HG02588 (cell line): Measurements from ENCODE around the gene SPEN.
"Not testable (repeated sequence)": the region's sequence is repeated elsewhere in the genome, so short reads cannot be mapped to it uniquely, and the experiment has no call there.

Experiments
- ATAC-seq: cut with Tn5 transposase; IDR thresholded peaks from one replicate; pipeline ENCODE4 v1.9.1; 2021; ENCODE audit warnings: mild to moderate bottlenecking, moderate library complexity; ENCODE audit not compliant: unreplicated experiment

The SPEN gene

GRCh38 chr1:15833069-15833679 lies 14.3 kb upstream of the SPEN start:
- ATAC-seq = no peak

DNA sequence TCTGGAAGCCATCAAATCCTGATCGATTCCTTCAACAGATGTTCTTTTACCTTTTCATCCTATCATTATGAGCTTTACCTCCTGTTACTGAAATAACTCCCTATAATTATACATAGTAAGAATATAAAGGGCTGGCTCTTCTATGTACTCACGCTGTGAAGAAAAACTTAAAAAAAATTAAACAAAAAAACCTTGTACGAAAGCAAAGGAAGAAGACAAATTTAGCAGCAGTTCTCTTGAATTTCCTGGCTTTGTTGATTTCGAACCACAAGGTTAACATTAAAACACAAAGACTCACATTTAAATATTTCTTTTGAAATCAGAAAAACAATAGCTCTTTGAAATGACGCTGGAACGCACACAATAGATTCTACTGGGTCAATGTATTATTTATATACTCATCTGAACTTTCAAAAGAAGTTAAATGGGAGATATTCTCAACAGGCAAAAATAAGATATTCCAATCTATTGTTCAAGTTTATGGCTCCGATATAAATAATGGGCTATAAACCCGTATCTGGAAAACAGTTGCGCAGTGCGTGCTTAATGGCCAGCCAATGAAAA lies 13.6 kb upstream of the SPEN start:
- no peak for ATAC-seq

DNA sequence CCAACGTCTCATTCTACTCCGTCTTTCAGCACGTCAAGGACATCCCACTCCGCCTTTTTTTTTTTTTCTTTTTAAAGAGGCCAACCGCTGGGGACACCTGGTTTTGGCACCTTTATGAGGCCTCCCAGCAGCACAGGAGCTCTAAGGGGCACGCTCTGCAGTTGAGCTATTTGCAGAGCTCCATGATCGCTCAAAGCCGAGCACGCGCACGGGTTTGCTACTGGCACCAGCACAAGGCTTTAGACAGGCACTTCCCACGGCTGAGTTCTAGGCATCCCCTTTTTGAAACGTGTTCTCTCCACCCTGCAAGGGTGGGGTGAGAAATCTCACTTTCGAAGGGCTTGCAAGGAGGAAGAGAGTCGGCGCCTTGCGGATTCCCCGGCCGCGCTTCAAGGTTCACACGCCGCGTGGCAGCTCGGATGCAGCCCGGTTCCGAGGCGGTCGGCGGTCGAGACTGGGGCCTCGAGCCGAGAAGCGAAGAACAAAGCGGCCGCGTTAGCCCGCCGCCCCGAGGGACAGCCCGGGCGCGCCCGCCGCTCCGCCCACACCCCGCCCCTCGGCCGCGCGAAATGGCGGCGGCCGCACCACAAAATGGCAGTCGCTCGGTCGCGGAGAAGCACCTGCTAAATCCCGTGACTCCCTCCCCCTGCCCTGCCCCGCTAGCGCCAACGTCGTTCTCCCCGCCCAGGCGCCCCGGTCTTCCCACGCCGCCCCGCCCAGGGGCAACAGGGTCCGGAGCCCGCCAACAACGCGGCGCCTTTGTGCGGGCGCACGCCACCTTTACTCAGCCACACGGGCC lies 12.9 kb upstream of the SPEN start:
- ATAC-seq = peak; percentile 45

DNA sequence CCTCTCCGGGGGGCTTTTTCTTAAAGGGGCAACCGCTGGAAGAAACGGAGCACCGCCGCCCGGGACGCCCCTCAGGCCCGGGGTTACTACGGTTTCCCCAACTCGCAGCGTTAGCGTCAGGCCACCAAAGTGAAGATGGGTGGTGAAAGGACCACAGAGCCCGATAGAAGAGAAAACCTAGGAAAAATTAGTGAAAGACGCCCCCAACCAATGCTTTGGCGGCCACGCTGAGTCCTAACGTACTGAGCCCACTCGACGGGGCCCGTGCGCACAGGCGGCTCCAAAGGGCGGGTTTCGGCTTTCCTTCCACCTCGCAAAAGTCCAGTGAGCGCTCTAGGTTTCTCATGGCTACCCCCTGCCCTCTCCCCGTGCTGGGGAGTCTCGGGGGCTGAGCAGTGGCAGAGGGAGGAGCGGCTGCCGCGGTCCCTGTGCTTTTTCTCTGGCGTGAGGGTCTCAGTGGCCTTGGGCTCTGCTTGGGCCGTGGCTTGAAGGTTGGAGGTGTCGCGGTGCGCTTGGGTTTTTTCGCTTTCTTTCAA lies 12.2 kb upstream of the SPEN start:
- ATAC-seq = peak; percentile 2

DNA sequence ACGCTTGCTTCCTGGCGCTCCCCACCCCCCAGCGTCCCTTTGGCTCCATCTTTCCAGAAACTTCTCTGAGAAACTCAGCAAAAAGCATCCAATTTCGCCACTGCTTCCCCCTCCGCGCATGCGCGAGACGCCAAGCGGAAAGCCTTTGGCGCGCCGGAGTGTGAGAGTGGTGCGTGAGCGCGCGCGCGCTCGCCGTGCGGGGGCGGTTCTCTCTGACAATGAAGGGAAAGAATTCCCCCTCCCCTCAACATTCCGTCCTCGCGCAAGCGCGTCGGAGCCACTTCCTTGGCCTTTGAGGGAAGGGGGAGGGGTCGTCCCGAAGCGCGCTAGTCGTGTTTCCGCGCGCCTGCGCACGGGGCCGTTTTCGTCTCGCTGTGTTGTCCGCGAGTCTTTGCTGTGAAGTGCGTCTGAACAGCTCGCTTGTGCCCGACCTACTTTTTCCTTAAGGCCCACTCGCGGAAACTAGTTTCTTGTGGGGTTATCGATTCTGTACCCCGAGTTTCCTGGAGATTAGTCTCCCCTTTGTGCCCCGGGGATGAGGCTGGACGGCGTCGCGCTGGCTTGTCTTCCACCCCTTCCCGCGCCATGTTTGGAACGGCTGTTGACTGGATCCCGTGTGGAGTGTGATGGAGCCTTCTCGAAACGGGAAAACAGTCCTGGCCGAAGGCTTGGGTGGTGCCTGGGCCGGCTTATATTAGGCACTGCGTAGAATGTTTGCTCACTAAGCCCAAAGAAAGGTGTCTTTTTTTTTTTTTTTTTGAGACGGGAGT lies 11.6 kb upstream of the SPEN start:
- peak; percentile 53 for ATAC-seq

DNA sequence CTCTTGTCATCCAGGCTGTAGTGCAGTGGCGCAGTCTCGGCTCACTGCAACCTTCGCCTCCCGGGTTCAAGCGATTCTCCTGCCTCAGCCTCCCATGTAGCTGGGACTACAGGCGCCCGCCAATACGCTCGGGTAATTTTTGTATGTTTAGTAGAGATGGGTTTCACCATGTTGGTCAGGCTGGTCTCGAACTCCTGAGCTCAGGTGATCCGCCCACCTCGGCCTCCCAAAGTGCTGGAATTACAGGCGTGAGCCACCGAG lies 11.1 kb upstream of the SPEN start:
- not testable (repeated sequence) for ATAC-seq

DNA sequence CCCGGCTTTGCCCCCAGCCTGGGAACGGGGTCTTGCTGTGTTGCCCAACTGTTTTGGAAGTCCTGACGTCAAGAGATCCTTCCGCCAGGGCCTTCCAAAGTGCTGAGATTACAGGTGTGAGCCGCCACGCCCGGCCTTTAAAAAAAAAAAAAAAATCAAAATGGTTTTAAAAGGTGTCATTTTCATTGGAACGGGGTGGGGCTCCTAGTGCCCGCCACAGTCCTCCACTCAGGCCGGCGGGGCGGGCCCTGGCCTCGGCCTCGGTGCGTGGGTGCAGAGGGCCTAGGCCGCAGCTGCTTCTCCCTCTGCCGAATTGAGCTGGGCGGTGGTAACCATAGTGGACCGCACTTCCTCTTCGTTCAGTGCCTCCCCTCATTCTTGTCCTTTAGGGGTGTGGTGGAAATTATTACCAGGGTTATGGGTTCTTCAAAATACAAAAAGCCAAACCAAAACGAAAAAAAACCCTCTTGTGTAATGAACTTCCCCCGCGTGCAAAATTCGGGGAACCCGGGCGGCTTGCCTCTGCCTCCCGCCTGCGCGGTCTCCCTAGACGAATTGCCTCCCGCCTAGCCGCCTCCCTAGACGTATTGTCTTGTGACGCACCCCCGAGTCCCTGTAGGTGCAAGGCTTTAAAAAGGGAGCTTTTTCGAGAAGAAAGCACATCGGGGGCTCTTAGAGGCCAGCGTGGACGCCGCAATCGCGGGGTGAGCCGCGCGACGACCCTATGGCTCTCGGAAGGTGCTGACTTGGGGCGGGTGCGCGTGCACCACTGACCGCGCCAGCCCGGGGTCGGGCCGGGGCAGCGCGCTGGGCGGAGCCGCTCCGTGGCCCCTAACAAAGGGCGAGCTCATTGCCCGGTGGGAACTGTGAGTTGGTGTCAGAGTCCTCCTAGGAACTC lies 10.5 kb upstream of the SPEN start:
- no peak for ATAC-seq

- ATAC-seq = no peak
Measured at GRCh38 chr1:15837931-15838330, 9.6 kb upstream of the SPEN start.

- ATAC-seq = no peak
Measured at GRCh38 chr1:15838721-15839120, 8.8 kb upstream of the SPEN start.

- ATAC-seq = no peak
Measured at GRCh38 chr1:15843826-15844572, 3.5 kb upstream of the SPEN start.

DNA sequence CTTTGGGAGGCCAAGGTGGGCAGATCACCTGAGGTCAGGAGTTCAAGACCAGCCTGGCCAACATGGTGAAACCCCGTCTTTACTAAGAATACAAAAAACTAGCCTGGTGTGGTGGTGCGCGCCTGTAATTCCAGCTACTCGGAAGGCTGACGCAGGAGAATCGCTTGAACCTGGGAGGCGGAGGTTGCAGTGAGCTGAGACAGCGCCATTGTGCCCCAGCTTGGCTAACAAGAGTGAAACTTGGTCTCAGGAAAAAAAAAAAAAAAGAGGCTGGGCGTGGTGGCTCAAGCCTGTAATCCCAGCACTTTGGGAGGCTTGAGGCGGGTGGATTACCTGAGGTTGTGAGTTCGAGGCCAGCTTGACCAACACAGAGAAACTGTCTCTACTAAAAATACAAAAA lies 1.5 kb upstream of the SPEN start:
- ATAC-seq = not testable (repeated sequence)

DNA sequence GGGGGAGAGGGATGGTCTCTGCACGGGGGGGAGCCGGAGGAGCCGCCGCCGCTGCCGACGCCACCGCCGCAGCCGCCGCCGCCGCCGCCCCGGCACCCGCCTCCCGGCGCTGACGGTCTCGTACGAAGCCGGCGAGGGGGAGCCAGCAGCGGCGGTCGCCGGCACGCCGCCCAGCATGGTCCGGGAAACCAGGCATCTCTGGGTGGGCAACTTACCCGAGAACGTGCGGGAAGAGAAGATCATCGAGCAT lies 311 bp downstream of the SPEN start:
- no peak for ATAC-seq

GRCh38 chr1:15848143-15848928 lies 829 bp downstream of the SPEN start:
- ATAC-seq = peak; percentile 17

GRCh38 chr1:15848929-15849774 lies 1.6 kb downstream of the SPEN start:
- no peak for ATAC-seq

DNA sequence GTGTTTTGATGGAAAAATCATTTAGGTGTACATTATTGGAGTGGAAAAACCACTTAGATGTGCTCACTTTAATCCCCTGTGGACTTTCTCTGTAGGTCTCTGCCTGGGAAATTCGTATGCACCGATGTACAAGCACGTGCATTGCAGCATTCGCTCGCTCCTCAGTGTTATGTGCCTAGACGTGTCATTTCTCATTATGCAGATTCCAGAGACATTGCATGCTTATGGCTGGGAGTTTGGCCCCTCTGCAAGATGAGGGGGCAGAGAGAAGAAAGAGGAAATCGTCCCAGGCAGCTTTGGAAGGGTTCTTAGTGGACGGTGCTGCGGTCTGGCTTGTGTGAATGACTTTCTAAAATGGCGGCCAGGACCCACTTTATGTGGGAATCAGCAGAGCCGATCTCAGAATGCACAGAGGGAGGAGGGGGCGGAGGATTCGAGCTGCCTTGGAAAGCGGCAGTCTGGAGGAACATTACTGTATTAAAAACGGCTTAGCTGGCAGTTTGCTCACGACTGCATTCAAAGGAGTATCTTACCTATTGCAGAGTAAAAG lies 2.3 kb downstream of the SPEN start:
- no peak for ATAC-seq

- ATAC-seq = no peak
Measured at GRCh38 chr1:15850471-15851001, 3.0 kb downstream of the SPEN start.

DNA sequence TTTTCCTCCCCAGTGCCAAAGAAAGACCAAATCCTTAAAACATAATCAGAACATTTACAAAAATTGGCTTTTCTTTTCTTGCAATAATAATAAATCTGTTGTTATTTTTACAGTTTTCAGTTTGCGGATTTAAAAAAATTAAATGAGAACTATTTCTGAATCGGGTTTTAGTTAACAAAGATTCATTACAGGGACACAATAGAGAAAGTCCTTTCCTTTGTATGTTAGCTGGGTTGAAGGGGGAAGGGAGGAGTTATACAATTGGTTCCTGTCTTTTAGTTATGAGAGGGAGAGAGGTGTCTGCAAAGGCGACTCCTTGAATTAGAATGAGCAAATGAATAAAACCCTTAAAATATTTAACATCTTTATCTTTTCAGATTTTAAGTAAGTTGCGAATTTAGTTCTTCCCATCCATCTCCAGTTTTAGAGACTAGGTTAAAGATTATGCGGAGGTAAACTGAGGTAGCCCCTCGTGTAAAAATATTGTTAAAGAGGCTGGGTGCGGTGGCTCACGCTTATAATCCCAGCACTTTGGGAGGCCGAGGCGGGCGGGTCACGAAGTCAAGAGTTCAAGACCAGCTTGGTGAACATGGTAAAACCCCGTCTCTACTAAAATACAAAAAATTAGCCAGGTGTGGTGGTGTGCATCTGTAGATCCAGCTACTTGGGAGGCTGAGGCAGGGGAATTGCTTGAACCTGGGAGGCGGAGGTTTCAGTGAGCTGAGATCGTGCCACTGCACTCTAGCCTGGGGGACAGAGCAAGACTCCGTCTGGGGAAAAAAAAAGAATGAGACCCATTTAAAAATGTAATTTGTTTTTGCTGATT lies 3.9 kb downstream of the SPEN start:
- ATAC-seq = no peak
